Spleen (tissue), 11 donors: Measurements from ENCODE around the gene DDX5. TPM values are rescaled to one million over a fixed set of nuclear protein-coding genes. Genes with fewer than 3 reads are reported as not detected.
A peak's percentile ranks its signal among the peaks of the same experiment; 100 is the strongest.

ENCODE experiments used
- DNase-seq: peaks from one replicate; pipeline ENCODE4 v3.0.0-alpha.2; 2020
- H3K27ac ChIP-seq, 8 donors: fragments of 200-600 bp; sonication (generic) in 7 of 8; 1 replicate in 4 of 8; 2 replicates in 4 of 8; pipeline versions ENCODE4 v1.5.0 to v1.8.0; 2016 to 2021; ENCODE audit warnings: inconsistent platforms in 4 of 8, mild to moderate bottlenecking in 4 of 8, moderate library complexity in 1 of 8
- H3K27me3 ChIP-seq, 7 donors: fragments of 200-600 bp; sonication (generic) in 6 of 7; replicated peaks in 1 of 7; 1 replicate in 4 of 7; 2 replicates in 3 of 7; pipeline versions ENCODE4 v1.5.0 to v1.8.0; 2016 to 2021; ENCODE audit warnings: inconsistent platforms in 3 of 7, mild to moderate bottlenecking in 1 of 7
- H3K36me3 ChIP-seq, 6 donors: fragments of 200-600 bp; sonication (generic) in 5 of 6; 1 replicate in 4 of 6; 2 replicates in 2 of 6; pipeline versions ENCODE4 v1.5.0 to v1.8.0; 2016 to 2021; ENCODE audit warnings: inconsistent platforms in 2 of 6
- H3K4me1 ChIP-seq, 6 donors: fragments of 200-600 bp; sonication (generic) in 5 of 6; 1 replicate in 3 of 6; 2 replicates in 3 of 6; pipeline versions ENCODE4 v1.5.0 to v1.8.0; 2016 to 2021; ENCODE audit warnings: inconsistent platforms in 3 of 6
- H3K4me3 ChIP-seq, 8 donors: fragments of 200-600 bp; sonication (generic) in 7 of 8; 1 replicate in 4 of 8; 2 replicates in 4 of 8; pipeline versions ENCODE4 v1.5.0 to v1.8.0; 2016 to 2021; ENCODE audit warnings: inconsistent platforms in 4 of 8, mild to moderate bottlenecking in 4 of 8, moderate library complexity in 2 of 8
- H3K9me3 ChIP-seq, 8 donors: fragments of 200-600 bp; sonication (generic) in 7 of 8; 1 replicate in 4 of 8; 2 replicates in 4 of 8; pipeline versions ENCODE4 v1.5.0 to v1.8.0; 2016 to 2021; ENCODE audit warnings: inconsistent platforms in 4 of 8
- POLR2A ChIP-seq, 3 donors: fragments of 450-650 bp; IDR thresholded peaks; one replicate each; pipeline ENCODE4 v1.5.1; 2017; ENCODE audit warnings: antibody characterized with exemption in 3 of 3, mild to moderate bottlenecking in 1 of 3
- POLR2AphosphoS5 ChIP-seq, 3 donors: sonication (generic); formaldehyde crosslinking; IDR thresholded peaks; one replicate each; pipeline ENCODE4 v1.5.1; 2017; ENCODE audit warnings: antibody characterized with exemption in 3 of 3
- WGBS, 5 donors: extraction: QIAGEN DNeasy Blood & Tissue Kit in 3 of 5; methylation state at CpG; one replicate each; pipeline versions ENCODE4 v1.1.5 to v1.1.7; 2013 to 2018; 5-methylcytosine and 5-hydroxymethylcytosine counted together
- intact Hi-C: fragments of 100-400 bp; cut with DNase I; formaldehyde crosslinking; loops from one replicate; pipeline ENCODE4 v1.15.0; 2023; ENCODE audit warnings: low total_unique reads
- polyA plus RNA-seq, 3 donors: library from polyadenylated mRNA; stranded (reverse); fragments of 200-250 nt; gene quantifications; one replicate each; pipeline ENCODE4 v1.2.1, GENCODE V29; 2013
- total RNA-seq, 7 donors: library from RNA; depleted of rRNA in 3 of 7; stranded (reverse); fragments of >200 nt in 3 of 7; fragmentation: NEBNext Ultra II Directional in 4 of 7; extraction: Animal tissue kit (Norgen Biotek cat#: 25700) in 4 of 7; gene quantifications; one replicate each; pipeline versions ENCODE4 v1.1.0 to v1.2.1, GENCODE V29; 2016 to 2021
- TF ChIP-seq, protein P1 (sequence below), 11 experiments: fragments of 200-600 bp in 7 of 11; fragments of 450-650 bp in 4 of 11; sonication (generic) in 4 of 11; IDR thresholded peaks in 8 of 11; conservative IDR thresholded peaks in 3 of 11; 1 replicate in 7 of 11; 2 replicates in 4 of 11; pipeline versions ENCODE4 v1.4.0 to v1.8.0; 2016 to 2021; ENCODE audit warnings: antibody characterized with exemption in 11 of 11, inconsistent platforms in 4 of 11, mild to moderate bottlenecking in 1 of 11
- donor health status: healthy with polysubstance abuse.
- donor health status: DM: no; HTN: no; CAD: no; lungs with moderate emphysema.
- donor health status: DM: no; HTN: no; CAD: no.
- donor health status: Bipolar disorder and iron deficiency.
- donor health status: healthy.
- donor health status: DM: no; HTN: no; CAD: no.
- donor health status: DM: yes; HTN: yes; CAD: no.

The DDX5 gene
- total and polyA plus RNA-seq, 10 donors: 493 to 2,219 (median 1,080) TPM

DNA sequence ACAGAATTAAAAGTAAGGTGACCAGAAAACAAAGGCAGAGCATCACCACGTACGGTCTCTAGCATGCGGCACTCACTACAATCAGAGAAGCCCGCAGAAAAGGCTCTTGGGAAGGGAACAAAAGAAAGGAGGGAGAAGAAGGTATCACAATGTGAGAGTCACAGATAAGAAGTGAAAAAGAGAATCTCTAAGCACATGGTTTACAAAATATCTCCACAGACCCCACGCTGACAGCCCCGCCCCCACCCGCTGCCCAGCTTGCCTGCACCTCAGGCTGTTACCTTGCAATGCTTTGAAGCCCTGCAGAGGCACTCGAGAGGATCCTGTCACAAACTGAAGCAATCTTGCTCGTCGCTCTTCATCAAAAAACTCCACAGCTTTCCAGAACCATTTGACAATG lies 41.2 kb upstream of the DDX5 start:
- TF ChIP-seq, protein P1, sequence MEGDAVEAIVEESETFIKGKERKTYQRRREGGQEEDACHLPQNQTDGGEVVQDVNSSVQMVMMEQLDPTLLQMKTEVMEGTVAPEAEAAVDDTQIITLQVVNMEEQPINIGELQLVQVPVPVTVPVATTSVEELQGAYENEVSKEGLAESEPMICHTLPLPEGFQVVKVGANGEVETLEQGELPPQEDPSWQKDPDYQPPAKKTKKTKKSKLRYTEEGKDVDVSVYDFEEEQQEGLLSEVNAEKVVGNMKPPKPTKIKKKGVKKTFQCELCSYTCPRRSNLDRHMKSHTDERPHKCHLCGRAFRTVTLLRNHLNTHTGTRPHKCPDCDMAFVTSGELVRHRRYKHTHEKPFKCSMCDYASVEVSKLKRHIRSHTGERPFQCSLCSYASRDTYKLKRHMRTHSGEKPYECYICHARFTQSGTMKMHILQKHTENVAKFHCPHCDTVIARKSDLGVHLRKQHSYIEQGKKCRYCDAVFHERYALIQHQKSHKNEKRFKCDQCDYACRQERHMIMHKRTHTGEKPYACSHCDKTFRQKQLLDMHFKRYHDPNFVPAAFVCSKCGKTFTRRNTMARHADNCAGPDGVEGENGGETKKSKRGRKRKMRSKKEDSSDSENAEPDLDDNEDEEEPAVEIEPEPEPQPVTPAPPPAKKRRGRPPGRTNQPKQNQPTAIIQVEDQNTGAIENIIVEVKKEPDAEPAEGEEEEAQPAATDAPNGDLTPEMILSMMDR (IDR thresholded peaks at IDR 0.05 in 8 of 11, conservative IDR thresholded peaks at IDR 0.05 in 3 of 11): no peak
- no peak for TF ChIP-seq POLR2A (IDR thresholded peaks at IDR 0.05)
- no peak for TF ChIP-seq POLR2AphosphoS5 (IDR thresholded peaks at IDR 0.05)
- H3K4me3 ChIP-seq: no peak overlapping the region
- H3K27me3 ChIP-seq: no peaks in the 10 kb centered on the region
- H3K27ac ChIP-seq: no peak overlapping the region
- peaks cover 0 to 99% (median 63%) of the 10 kb centered on the region in 6 donors for H3K36me3 ChIP-seq
- 86 to 92% (median 88%) methylated on average over 10 of the region's 10 CpGs for WGBS, 5 donors
- intact Hi-C loops: no loop called here
- DNase-seq: no peak
- no peaks in the 10 kb centered on the region for H3K4me1 ChIP-seq
- no peaks in the 10 kb centered on the region for H3K9me3 ChIP-seq

DNA sequence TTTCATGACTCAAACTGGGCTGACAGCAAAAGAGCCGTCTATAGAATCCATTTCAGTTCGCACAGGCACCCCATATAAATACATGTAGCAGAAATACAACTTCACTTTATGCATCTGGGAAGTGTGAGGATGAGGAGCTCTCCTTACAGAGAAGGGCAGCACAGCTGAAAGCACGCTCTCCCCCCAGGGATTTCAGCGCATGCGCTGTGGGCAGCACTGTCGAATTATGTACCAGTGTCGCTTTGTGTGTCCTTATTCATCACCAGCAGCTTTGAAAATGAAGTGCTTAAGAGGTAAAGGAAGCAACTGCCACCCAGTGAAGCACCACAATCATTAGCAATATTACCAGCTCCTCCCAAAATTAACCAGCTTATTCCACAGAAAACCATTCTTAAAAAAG lies 40.6 kb upstream of the DDX5 start:
- Histone ChIP-seq H3K4me1 (no peaks in the 10 kb centered on the region), H3K36me3 (peaks cover 0 to 99% (median 68%) of the 10 kb centered on the region in 6 donors), H3K27me3 (no peaks in the 10 kb centered on the region), H3K27ac (no peak overlapping the region), H3K9me3 (no peaks in the 10 kb centered on the region), H3K4me3 (no peak overlapping the region)
- DNase-seq: no peak
- intact Hi-C loops: no loop called here
- WGBS, 5 donors: 85 to 95% (median 93%) methylated on average over 7 of the region's 7 CpGs
- TF ChIP-seq POLR2AphosphoS5 (IDR thresholded peaks at IDR 0.05): no peak
- TF ChIP-seq, protein P1 (IDR thresholded peaks at IDR 0.05 in 8 of 11, conservative IDR thresholded peaks at IDR 0.05 in 3 of 11): no peak
- TF ChIP-seq POLR2A (IDR thresholded peaks at IDR 0.05): no peak

DNA sequence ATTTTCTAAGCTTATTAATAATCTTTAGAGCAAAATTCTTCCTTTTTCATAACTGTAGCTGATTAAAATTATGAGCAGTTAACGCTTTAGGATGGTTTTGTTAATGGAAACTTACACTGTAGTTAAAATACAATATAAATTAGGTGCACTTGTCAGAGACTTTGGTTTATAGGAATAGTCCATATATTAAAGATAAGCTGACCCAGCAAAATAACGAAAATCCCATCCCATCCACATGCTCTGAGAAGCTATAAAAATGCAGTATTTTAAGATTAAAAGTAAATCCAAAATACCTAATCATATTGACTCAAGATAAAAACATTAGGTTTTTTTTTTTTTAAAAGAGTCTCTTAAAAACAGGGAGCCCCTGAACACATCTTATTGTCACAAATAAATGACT lies 38.7 kb upstream of the DDX5 start:
- DNase-seq: no peak
- no peak overlapping the region for H3K27ac ChIP-seq
- no peaks in the 10 kb centered on the region for H3K4me1 ChIP-seq
- TF ChIP-seq POLR2AphosphoS5 (IDR thresholded peaks at IDR 0.05) (no peak), POLR2A (IDR thresholded peaks at IDR 0.05) (no peak)
- TF ChIP-seq, protein P1 (IDR thresholded peaks at IDR 0.05 in 8 of 11, conservative IDR thresholded peaks at IDR 0.05 in 3 of 11): no peak
- WGBS, 5 donors: 95 to 99% (median 97%) methylated on average over 2 of the region's 2 CpGs
- H3K4me3 ChIP-seq: no peak overlapping the region
- peaks cover 0 to 99% (median 62%) of the 10 kb centered on the region in 6 donors for H3K36me3 ChIP-seq
- intact Hi-C loops: no loop called here
- H3K27me3 ChIP-seq: no peaks in the 10 kb centered on the region
- no peaks in the 10 kb centered on the region for H3K9me3 ChIP-seq

DNA sequence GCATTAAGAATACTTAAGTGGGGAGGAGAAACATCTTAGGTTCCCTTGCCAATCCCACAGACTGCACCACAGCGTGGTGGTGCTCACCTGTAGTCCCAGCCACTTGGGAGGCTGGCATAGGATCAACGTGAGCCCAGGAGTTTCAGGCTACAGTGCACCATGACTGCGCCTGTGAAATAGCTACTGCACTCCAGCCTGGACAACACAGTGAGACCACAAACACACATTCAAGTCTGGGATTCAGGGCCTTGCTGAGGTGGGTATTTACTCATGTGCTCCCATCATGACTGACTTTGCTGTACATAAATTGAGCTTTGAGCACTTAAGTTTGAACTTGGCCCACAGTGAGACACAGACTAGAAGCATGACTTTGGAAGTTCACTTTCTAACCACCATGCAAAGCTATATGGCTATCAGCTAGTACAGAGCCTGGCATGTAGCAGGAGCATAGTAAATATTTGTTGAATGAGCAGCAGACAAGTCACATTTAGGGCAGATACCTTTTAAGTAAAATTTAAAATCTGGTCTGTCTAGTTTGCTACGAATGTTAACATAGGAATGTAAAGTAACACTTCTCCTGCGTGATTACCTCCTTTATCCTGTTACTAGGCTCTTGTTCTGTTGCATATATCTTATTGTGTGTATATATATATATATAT lies 34.2 kb upstream of the DDX5 start:
- intact Hi-C loops: no loop called here
- H3K27me3 ChIP-seq: no peaks in the 10 kb centered on the region
- H3K4me1 ChIP-seq: peaks cover 0 to 5% (median 0%) of the 10 kb centered on the region in 6 donors
- peak in 2 of 3 donors; percentile 7 to 21 for TF ChIP-seq POLR2AphosphoS5 (IDR thresholded peaks at IDR 0.05)
- no peak for TF ChIP-seq POLR2A (IDR thresholded peaks at IDR 0.05)
- no peaks in the 10 kb centered on the region for H3K9me3 ChIP-seq
- peaks cover 0 to 99% (median 65%) of the 10 kb centered on the region in 6 donors for H3K36me3 ChIP-seq
- H3K27ac ChIP-seq: no peak overlapping the region
- DNase-seq: no peak
- WGBS, 5 donors: 94 to 97% (median 95%) methylated on average over 5 of the region's 5 CpGs
- no peak overlapping the region for H3K4me3 ChIP-seq
